Neutrophil (primary cell): ENCODE measurements around the gene MAPK10.

ENCODE experiments used
- H3K27ac ChIP-seq: fragments of 200-600 bp; sonication (generic); 2 replicates; pipeline ENCODE4 v1.5.1; 2016; ENCODE audit warnings: mild to moderate bottlenecking, moderate library complexity
- H3K27me3 ChIP-seq: fragments of 200-600 bp; sonication (generic); 2 replicates; pipeline ENCODE4 v1.6.0; 2016; ENCODE audit warnings: mild to moderate bottlenecking
- H3K36me3 ChIP-seq: fragments of 200-600 bp; sonication (generic); 2 replicates; pipeline ENCODE4 v1.5.1; 2017
- H3K4me1 ChIP-seq, 2 experiments: fragments of 200-600 bp in 1 of 2; sonication (generic) in 1 of 2; 1 replicate in 1 of 2; 2 replicates in 1 of 2; pipeline versions ENCODE4 v1.5.1 to v1.6.1; 2013 to 2016; ENCODE audit warnings: low read depth in 1 of 2, low read length in 1 of 2, mild to moderate bottlenecking in 1 of 2, moderate library complexity in 1 of 2; ENCODE audit not compliant: control insufficient read depth in 1 of 2, insufficient read depth in 1 of 2
- H3K4me3 ChIP-seq, 2 experiments: fragments of 200-600 bp in 1 of 2; sonication (generic) in 1 of 2; 1 replicate in 1 of 2; 2 replicates in 1 of 2; pipeline ENCODE4 v1.5.1; 2013 to 2016; ENCODE audit warnings: low read depth in 1 of 2, low read length in 1 of 2, mild to moderate bottlenecking in 1 of 2, moderate library complexity in 1 of 2
- H3K9me3 ChIP-seq: fragments of 200-600 bp; sonication (generic); 2 replicates; pipeline ENCODE4 v1.5.1; 2016
- TF ChIP-seq, protein P1 (sequence below): fragments of 200-600 bp; sonication (generic); IDR thresholded peaks from 2 replicates; pipeline ENCODE4 v1.5.1; 2016; ENCODE audit warnings: antibody characterized with exemption

The MAPK10 gene

DNA sequence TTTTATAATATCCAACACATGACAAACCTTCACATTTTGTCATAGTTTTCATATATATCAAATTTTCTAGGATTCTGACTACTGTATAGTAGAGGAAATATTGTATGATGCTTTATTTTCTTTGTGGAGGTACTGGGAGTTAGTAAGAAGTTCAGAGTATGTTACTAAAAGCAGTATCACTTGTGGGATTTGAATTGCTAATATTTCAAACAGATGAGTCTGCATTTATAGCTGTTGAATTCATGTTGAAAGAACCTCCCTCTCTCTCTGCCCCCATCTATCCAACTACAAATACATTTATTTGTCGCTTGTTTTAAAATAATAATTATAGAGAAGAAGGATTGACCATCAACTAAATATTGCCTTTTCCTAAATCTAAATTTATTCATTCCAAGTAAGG lies 29.8 kb upstream of the MAPK10 start:
- no peaks in the 10 kb centered on the region for H3K9me3 ChIP-seq
- H3K27ac ChIP-seq = no peak overlapping the region
- no peaks in the 10 kb centered on the region for H3K36me3 ChIP-seq
- TF ChIP-seq, protein P1, sequence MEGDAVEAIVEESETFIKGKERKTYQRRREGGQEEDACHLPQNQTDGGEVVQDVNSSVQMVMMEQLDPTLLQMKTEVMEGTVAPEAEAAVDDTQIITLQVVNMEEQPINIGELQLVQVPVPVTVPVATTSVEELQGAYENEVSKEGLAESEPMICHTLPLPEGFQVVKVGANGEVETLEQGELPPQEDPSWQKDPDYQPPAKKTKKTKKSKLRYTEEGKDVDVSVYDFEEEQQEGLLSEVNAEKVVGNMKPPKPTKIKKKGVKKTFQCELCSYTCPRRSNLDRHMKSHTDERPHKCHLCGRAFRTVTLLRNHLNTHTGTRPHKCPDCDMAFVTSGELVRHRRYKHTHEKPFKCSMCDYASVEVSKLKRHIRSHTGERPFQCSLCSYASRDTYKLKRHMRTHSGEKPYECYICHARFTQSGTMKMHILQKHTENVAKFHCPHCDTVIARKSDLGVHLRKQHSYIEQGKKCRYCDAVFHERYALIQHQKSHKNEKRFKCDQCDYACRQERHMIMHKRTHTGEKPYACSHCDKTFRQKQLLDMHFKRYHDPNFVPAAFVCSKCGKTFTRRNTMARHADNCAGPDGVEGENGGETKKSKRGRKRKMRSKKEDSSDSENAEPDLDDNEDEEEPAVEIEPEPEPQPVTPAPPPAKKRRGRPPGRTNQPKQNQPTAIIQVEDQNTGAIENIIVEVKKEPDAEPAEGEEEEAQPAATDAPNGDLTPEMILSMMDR = no peak
- H3K27me3 ChIP-seq = no peaks in the 10 kb centered on the region
- H3K4me1 ChIP-seq = no peaks in the 10 kb centered on the region
- H3K4me3 ChIP-seq = no peak overlapping the region

DNA sequence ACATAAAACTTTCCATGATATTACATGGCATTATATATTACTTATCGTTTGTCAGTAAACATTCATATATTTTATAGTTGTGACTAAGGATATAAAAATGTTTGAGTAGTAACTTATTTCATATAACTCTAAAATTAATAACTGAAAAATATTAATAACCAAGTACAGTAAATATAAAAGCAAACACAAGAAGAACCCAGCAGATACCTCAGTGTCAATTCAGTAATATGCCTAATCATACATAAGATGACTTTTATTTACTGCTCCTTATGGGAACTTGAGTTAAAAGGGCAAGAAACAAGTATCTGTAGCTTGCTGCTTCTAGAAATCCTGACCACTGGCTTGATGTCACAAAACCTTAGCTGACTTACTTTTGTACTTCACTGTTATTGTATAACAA lies 28.4 kb upstream of the MAPK10 start:
- Histone ChIP-seq H3K27ac (no peak overlapping the region), H3K27me3 (no peaks in the 10 kb centered on the region), H3K4me3 (no peak overlapping the region), H3K4me1 (no peaks in the 10 kb centered on the region), H3K36me3 (no peaks in the 10 kb centered on the region), H3K9me3 (no peaks in the 10 kb centered on the region)
- TF ChIP-seq, protein P1 = no peak

DNA sequence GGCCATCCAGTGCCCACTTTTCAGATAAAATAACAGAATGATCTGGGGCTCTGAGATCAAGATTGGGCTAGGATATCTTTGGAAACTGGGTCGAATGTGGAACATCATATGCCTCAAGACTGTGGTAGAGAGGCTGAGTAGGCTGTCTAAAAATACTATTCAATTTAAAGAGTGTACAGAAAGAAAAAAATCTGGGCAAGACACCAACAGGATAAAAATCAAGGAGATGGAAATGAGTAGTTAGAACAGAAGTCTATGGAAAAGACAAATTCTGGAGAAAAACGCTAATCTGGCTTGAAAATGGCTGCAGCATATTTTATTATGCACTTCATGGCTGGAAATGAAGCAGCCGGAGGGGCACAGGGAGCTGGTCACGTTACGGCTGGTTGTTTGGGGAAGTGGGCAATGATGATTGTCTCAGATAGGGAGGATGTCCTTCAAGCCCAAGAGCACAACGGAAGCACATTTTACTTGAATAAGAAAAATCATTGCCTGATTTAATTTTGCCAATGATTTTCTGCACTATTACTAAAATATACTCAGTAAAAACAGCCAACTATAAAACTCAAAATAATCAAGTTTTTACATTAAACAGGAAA lies 27.1 kb upstream of the MAPK10 start:
- H3K27ac ChIP-seq = no peak overlapping the region
- H3K36me3 ChIP-seq = no peaks in the 10 kb centered on the region
- TF ChIP-seq, protein P1 = no peak
- no peak overlapping the region for H3K4me3 ChIP-seq
- H3K27me3 ChIP-seq = no peaks in the 10 kb centered on the region
- no peaks in the 10 kb centered on the region for H3K9me3 ChIP-seq
- H3K4me1 ChIP-seq = no peaks in the 10 kb centered on the region

DNA sequence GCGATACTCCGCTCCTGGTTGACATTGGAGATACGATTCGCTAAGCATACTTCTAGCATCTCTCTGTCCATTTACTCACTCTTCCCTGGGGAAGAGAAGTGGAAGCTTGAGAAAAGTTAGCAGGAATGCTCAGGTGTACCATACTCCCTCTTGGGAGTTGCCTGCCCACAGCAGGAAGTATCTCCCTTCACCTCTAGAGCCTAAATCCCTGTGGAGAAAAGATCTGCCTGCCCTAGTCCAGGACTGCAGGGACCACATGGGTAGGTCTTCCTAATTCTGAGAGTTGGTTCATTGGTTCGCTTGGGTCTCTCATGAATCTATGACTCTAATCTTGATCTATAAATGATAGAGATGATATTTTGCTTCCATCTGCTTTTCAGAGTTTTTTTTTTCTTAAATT lies 26.3 kb upstream of the MAPK10 start:
- Histone ChIP-seq H3K27ac (no peak overlapping the region), H3K4me1 (no peaks in the 10 kb centered on the region), H3K36me3 (no peaks in the 10 kb centered on the region), H3K27me3 (no peaks in the 10 kb centered on the region), H3K4me3 (no peak overlapping the region), H3K9me3 (no peaks in the 10 kb centered on the region)
- TF ChIP-seq, protein P1 = no peak

DNA sequence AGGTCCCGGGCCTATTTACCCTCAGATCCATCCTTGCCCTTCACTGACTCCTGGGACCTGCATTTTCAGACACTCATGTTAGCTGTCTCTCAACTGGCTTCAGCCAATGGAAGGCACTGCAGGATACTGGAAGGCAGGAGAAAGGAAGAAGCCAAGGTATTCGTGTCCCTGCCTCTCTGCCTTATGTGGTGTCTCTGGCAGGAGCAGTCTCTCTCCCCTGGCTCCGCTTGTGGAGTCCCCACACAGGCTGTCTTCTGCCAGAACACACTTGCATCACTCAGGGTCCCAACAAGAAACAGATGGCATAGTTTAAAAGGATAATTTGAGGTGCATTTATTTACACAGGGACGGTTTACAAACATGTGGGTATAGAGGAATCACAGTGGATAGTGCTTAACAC lies 21.6 kb upstream of the MAPK10 start:
- no peaks in the 10 kb centered on the region for H3K4me1 ChIP-seq

More for the DNA sequence above, 21.6 kb upstream of the MAPK10 start:
- Histone ChIP-seq H3K27ac (no peak overlapping the region), H3K27me3 (no peaks in the 10 kb centered on the region), H3K4me3 (no peak overlapping the region), H3K36me3 (no peaks in the 10 kb centered on the region), H3K9me3 (no peaks in the 10 kb centered on the region)
- TF ChIP-seq, protein P1 = no peak
